ENCODE data around the gene SPNS1.
A peak's percentile ranks its signal among the peaks of the same experiment; 100 is the strongest.

SPNS1 gene

DNA sequence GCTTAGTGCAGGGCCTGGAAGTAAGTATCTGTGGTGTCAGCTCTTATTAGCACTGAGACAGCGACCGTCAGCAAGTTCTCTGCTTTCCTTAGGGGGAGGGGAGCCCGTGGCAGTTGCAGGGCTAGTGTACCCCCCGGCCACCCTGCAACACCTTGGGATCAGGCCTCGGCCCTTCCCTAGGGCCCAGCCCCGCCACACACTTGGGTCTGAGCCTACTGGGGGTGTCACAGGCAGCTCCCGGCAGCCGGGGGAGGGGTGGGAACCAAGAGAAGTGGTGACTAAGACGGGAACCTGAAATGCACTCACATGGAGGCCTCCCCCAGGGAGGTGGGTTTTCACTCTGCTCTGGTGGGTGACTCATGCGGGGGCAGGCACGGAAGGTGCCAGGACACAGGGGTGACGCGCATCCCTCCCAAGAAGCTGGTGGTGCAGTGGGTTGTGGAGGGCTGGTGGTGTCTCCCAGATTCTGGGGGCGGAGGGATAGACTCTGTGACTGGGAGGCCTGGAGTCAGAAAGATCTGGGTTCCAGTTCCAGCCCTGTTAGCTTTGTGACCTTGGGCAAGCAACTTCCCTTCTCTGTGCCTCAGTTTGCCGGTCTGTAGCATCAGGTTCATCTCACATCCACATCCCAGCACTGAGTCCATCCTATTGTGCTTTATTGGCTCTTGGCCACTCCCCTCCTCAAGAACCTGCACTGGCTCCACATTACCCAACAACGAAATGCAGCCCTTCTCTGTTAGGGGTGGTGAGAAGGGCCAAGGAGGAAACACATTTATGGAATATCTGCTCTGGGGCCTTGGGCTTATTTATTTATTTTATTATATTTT, 54.8 kb downstream of the SPNS1 start:
- DNase-seq (ENCODE audit: low read depth) = peak; percentile 88

DNA sequence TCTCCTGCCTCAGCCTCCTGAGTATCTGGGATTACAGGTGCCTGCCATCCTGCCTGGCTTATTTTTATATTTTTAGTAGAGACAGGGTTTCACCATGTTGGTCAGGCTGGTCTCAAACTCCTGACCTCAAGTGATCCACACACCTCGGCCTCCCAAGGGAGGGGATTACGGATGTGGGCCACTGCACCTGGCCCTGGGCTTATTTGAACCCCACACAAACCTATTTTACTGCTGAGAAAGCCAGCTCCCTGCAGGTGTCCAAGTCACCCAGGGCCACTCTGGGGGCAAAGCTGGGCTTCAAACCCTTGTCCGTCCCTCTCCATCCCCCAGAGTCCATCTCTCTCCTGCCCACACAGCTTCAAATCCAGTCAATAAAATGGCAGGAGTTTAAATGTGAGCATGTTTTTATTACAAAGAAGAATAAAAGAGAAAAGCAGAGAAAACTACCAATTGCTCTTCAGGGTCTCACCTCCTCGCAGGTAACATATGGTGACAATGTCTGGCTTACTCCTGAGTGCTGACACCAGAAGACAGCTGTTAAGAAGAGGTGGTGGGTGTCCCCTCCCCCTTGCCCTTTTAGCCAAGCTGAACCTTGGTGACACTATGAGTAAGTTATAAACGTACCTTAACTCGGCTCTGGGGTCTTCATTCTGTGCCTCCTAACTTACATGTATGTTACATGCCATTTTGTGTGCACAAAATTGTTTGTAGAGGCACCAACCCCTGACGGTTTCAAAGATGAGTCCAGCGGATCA, 55.7 kb downstream of the SPNS1 start:
- no peak for DNase-seq (ENCODE audit: low read depth)

All from activated T-cell treated with anti-CD3 and anti-CD28 coated beads for 48 hours (primary cell).